Panc1 (cell line): ENCODE data around the gene MAMDC2.

Experiments used
- CTCF ChIP-seq: fragments of 450-650 bp; IDR thresholded peaks from 2 replicates; pipeline ENCODE4 v1.5.1; 2017; ENCODE audit warnings: mild to moderate bottlenecking
- POLR2AphosphoS5 ChIP-seq: IDR thresholded peaks from 2 replicates; pipeline ENCODE4 v1.6.1; 2012; ENCODE audit warnings: mild to moderate bottlenecking, low read depth, low read length, moderate library complexity
- REST ChIP-seq, 2 experiments: IDR thresholded peaks; 2 replicates each; pipeline ENCODE4 v1.6.1; 2011 to 2012; ENCODE audit warnings: low read depth in 2 of 2, control low read depth in 1 of 2, low read length in 1 of 2, mild to moderate bottlenecking in 1 of 2, moderate library complexity in 1 of 2; ENCODE audit not compliant: insufficient read depth in 1 of 2
- SIN3A ChIP-seq: IDR thresholded peaks from 2 replicates; pipeline ENCODE4 v1.6.1; 2012; ENCODE audit warnings: low read depth, mild to moderate bottlenecking, low read length, moderate library complexity, borderline replicate concordance; ENCODE audit not compliant: insufficient read depth
- TCF7L2 ChIP-seq: IDR thresholded peaks from 2 replicates; pipeline ENCODE4 v1.6.1; 2011; ENCODE audit warnings: mild to moderate bottlenecking, low read depth, low read length, inconsistent platforms

GRCh38 chr9:70036641-70037040, 7.0 kb upstream of the MAMDC2 start:
- no peak for TF ChIP-seq CTCF
- TF ChIP-seq REST (IDR thresholded peaks at IDR 0.05; ENCODE audit: insufficient read depth in 1 of 2, low read depth in 2 of 2, low read length in 1 of 2) = no peak
- TF ChIP-seq POLR2AphosphoS5 = no peak
- no peak for TF ChIP-seq SIN3A
- no peak for TF ChIP-seq TCF7L2
